B cell (primary cell): Measurements from ENCODE around the gene PPP2R3A. TPM values are rescaled to one million over a fixed set of nuclear protein-coding genes. Genes with fewer than 3 reads are reported as not detected.

Experiments used
- ATAC-seq: fragments of 200-7000 bp; cut with Tn5 transposase; one replicate; pipeline ENCODE4 v1.10.0; 2021; ENCODE audit warnings: low read depth, mild to moderate bottlenecking, moderate number of reproducible peaks, moderate library complexity
- CTCF ChIA-PET: fragments of 350-600 bp; sonication (Branson Sonifier 250); formaldehyde crosslinking; loops from one replicate; lab custom pipeline; 2021; ENCODE audit warnings: antibody characterized with exemption, inconsistent platforms; lab: Charles Lee
- POLR2A ChIA-PET: fragments of 350-600 bp; sonication (Branson Sonifier 250); formaldehyde crosslinking; loops from one replicate; lab custom pipeline; 2021; ENCODE audit warnings: antibody characterized with exemption; lab: Charles Lee
- DNase-seq: peaks from one replicate; pipeline ENCODE4 v3.0.0; 2013
- H2AFZ ChIP-seq: 2 replicates; pipeline ENCODE4 v1.6.1; 2012; ENCODE audit warnings: mild to moderate bottlenecking, low read depth, low read length; ENCODE audit not compliant: insufficient read depth, poor library complexity, severe bottlenecking
- H3K27ac ChIP-seq, 2 donors: 1 replicate in 1 of 2; 2 replicates in 1 of 2; pipeline ENCODE4 v1.5.1; 2012 to 2013; ENCODE audit warnings: low read length in 2 of 2, mild to moderate bottlenecking in 2 of 2, moderate library complexity in 1 of 2
- H3K27me3 ChIP-seq, 4 experiments: fragments of 200-600 bp in 1 of 4; sonication (generic) in 1 of 4; replicated peaks in 1 of 4; 1 replicate in 2 of 4; 2 replicates in 2 of 4; pipeline versions ENCODE4 v1.6.1 to v1.7.0; 2013 to 2016; ENCODE audit warnings: low read length in 3 of 4, mild to moderate bottlenecking in 2 of 4, mixed read lengths in 1 of 4, moderate library complexity in 1 of 4; ENCODE audit not compliant: insufficient read depth in 4 of 4, control insufficient read depth in 3 of 4; ENCODE audit errors: control extremely low read depth in 1 of 4
- H3K36me3 ChIP-seq, 2 experiments: replicated peaks in 1 of 2; 1 replicate in 1 of 2; 2 replicates in 1 of 2; pipeline versions ENCODE4 v1.6.1 to v1.7.1; 2013; ENCODE audit warnings: low read length in 1 of 2; ENCODE audit not compliant: insufficient read depth in 2 of 2, control insufficient read depth in 1 of 2; ENCODE audit errors: control extremely low read depth in 1 of 2, extremely low read depth in 1 of 2
- H3K4me1 ChIP-seq, 2 donors: fragments of 200-600 bp in 1 of 2; sonication (generic) in 1 of 2; 1 replicate in 1 of 2; 2 replicates in 1 of 2; pipeline versions ENCODE4 v1.5.1 to v1.6.1; 2013 to 2017; ENCODE audit warnings: low read length in 2 of 2; ENCODE audit not compliant: control insufficient read depth in 2 of 2, insufficient read depth in 2 of 2
- H3K4me2 ChIP-seq: replicated peaks from 2 replicates; pipeline ENCODE3; 2012; ENCODE audit warnings: mild to moderate bottlenecking, low read depth, low read length; ENCODE audit not compliant: poor library complexity, severe bottlenecking
- H3K4me3 ChIP-seq, 5 experiments: fragments of 200-600 bp in 1 of 5; sonication (generic) in 1 of 5; 1 replicate in 3 of 5; 2 replicates in 2 of 5; pipeline versions ENCODE4 v1.5.1 to v1.7.0; 2011 to 2016; ENCODE audit warnings: low read length in 4 of 5, mild to moderate bottlenecking in 4 of 5, low read depth in 2 of 5, control low read depth in 1 of 5, moderate library complexity in 1 of 5; ENCODE audit not compliant: insufficient read depth in 1 of 5; ENCODE audit errors: control extremely low read depth in 1 of 5, extremely low read depth in 1 of 5
- H3K79me2 ChIP-seq: fragments of 200-600 bp; sonication (generic); one replicate; pipeline ENCODE4 v1.6.0; 2016; ENCODE audit warnings: low read length; ENCODE audit not compliant: control insufficient read depth, insufficient read depth
- H3K9ac ChIP-seq: fragments of 200-600 bp; sonication (generic); 2 replicates; pipeline ENCODE4 v1.6.1; 2017; ENCODE audit warnings: mild to moderate bottlenecking, low read length, moderate library complexity
- H3K9me3 ChIP-seq, 3 donors: one replicate each; pipeline versions ENCODE4 v1.6.1 to v1.7.1; 2013; ENCODE audit warnings: low read length in 2 of 3; ENCODE audit not compliant: control insufficient read depth in 2 of 3, insufficient read depth in 1 of 3; ENCODE audit errors: control extremely low read depth in 1 of 3
- H4K20me1 ChIP-seq: 2 replicates; pipeline ENCODE4 v1.6.0; 2012; ENCODE audit warnings: mild to moderate bottlenecking, low read length; ENCODE audit not compliant: insufficient read depth, control insufficient read depth, poor library complexity, severe bottlenecking
- H3K27ac Mint-ChIP-seq: one replicate; pipeline ENCODE4 v1.8.0; 2021; ENCODE audit warnings: mixed read lengths
- H3K27me3 Mint-ChIP-seq: one replicate; pipeline ENCODE4 v1.8.0; 2021; ENCODE audit warnings: mixed read lengths
- H3K4me1 Mint-ChIP-seq: one replicate; pipeline ENCODE4 v1.8.0; 2021; ENCODE audit warnings: mixed read lengths
- H3K4me3 Mint-ChIP-seq: one replicate; pipeline ENCODE4 v1.8.0; 2021; ENCODE audit warnings: mixed read lengths
- H3K9me3 Mint-ChIP-seq: one replicate; pipeline ENCODE4 v1.8.0; 2022; ENCODE audit warnings: mixed read lengths; ENCODE audit not compliant: insufficient read depth
- CTCF ChIP-seq: fragments of 200-600 bp; IDR thresholded peaks from one replicate; pipeline ENCODE4 v1.8.0; 2022; ENCODE audit warnings: antibody characterized with exemption, mild to moderate bottlenecking
- EZH2 ChIP-seq: IDR thresholded peaks from 2 replicates; pipeline ENCODE4 v1.6.1; 2012; ENCODE audit warnings: borderline replicate concordance, low read depth, mild to moderate bottlenecking, moderate library complexity, low read length; ENCODE audit not compliant: insufficient read depth, poor library complexity, severe bottlenecking
- WGBS: methylation state at CpG from one replicate; pipeline ENCODE4 v1.1.5; 2013; ENCODE audit warnings: missing lambda C conversion rate; ENCODE audit not compliant: insufficient coverage; 5-methylcytosine and 5-hydroxymethylcytosine counted together
- intact Hi-C: fragments of 100-400 bp; cut with micrococcal nuclease; formaldehyde crosslinking; loops from one replicate; pipeline ENCODE4 v1.10.0; 2022
- polyA plus RNA-seq: library from polyadenylated mRNA; depleted of rRNA; stranded (reverse); fragments of >200 nt; gene quantifications from 2 replicates; pipeline ENCODE4 v1.2.3, GENCODE V29; 2012
- total RNA-seq, 2 donors: library from RNA; stranded (reverse); fragments of 120-200 nt in 1 of 2; gene quantifications; 1 replicate in 1 of 2; 2 replicates in 1 of 2; pipeline versions ENCODE4 v1.2.3 to v1.2.4, GENCODE V29; 2013 to 2022

Gene PPP2R3A
- total and polyA plus RNA-seq, 2 donors (not counting 1 experiment from before 2014, with no cell fraction given) = 0.03 to 0.22 TPM

GRCh38 chr3:136192831-136193230 lies 227.3 kb downstream of the PPP2R3A start:
- Histone ChIP-seq H3K79me2 (peaks cover 74% of the 10 kb centered on the region), H3K36me3 (peaks cover 1 to 4% of the 10 kb centered on the region in 2 experiments), H4K20me1 (peaks cover 77% of the 10 kb centered on the region), H3K27me3 (no peaks in the 10 kb centered on the region), H3K4me1 (peaks cover 61 to 64% of the 10 kb centered on the region in 2 donors), H3K4me3 (peak overlapping the region; percentile 65 to 100 (median 86)), H3K27ac (peak overlapping the region; percentile 91 to 99), H2AFZ (no peak overlapping the region), H3K9ac (peak overlapping the region; percentile 89), H3K9me3 (no peaks in the 10 kb centered on the region), H3K4me2 (peak overlapping the region; percentile 82)
- H3K27me3 Mint-ChIP-seq = no peaks in the 10 kb centered on the region
- ChIA-PET POLR2A (no interaction called here), CTCF (interaction anchor here (0.6 kb wide), 1 partner anchor 294 kb away, joined by 3 read pairs; no protein-coding TSS in a partner anchor)
- WGBS = no CpG with 5 or more reads among the region's 2 CpGs
- no peaks in the 10 kb centered on the region for H3K9me3 Mint-ChIP-seq
- H3K4me1 Mint-ChIP-seq = peaks cover 63% of the 10 kb centered on the region
- DNase-seq (no peak), ATAC-seq (no peak)
- TF ChIP-seq EZH2 (no peak), CTCF (no peak)
- intact Hi-C loops = loop anchor here (5.0 to 10.0 kb wide), 2 partner anchors 36 to 1992 kb away; partner anchors contain the start of gene ARMC8
- peak overlapping the region; percentile 7 for H3K27ac Mint-ChIP-seq
- peak overlapping the region; percentile 97 for H3K4me3 Mint-ChIP-seq

GRCh38 chr3:136193278-136194054 lies 227.9 kb downstream of the PPP2R3A start:
- Mint-ChIP-seq H3K4me1 (peaks cover 60% of the 10 kb centered on the region), H3K27me3 (no peaks in the 10 kb centered on the region), H3K9me3 (no peaks in the 10 kb centered on the region), H3K4me3 (peak overlapping the region; percentile 97), H3K27ac (peak overlapping the region; percentile 100)
- CTCF ChIA-PET = interaction anchor here (0.6 to 5.8 kb wide), 6 partner anchors 15 to 820 kb away, joined by 3 to 43 read pairs (median 6); partner anchors contain the start of genes PCCB and STAG1
- DNase-seq (peak; percentile 20), ATAC-seq (no peak)
- Histone ChIP-seq H3K4me2 (peak overlapping the region; percentile 82), H3K4me1 (peaks cover 58 to 61% of the 10 kb centered on the region in 2 donors), H3K27me3 (no peaks in the 10 kb centered on the region), H3K27ac (peak overlapping the region; percentile 91 to 99), H2AFZ (peak overlapping the region; percentile 8), H3K36me3 (peaks cover 1 to 3% of the 10 kb centered on the region in 2 experiments), H3K79me2 (peaks cover 73% of the 10 kb centered on the region), H3K4me3 (peak overlapping the region; percentile 65 to 100 (median 86)), H3K9ac (peak overlapping the region; percentile 89), H4K20me1 (peaks cover 71% of the 10 kb centered on the region), H3K9me3 (no peaks in the 10 kb centered on the region)
- TF ChIP-seq CTCF = no peak
- POLR2A ChIA-PET = interaction anchor here (0.7 to 0.9 kb wide), 3 partner anchors 11 to 559 kb away, joined by 4 to 5 read pairs (median 5); partner anchors contain the start of gene STAG1
- intact Hi-C loops = loop anchor here (5.0 to 10.0 kb wide), 2 partner anchors 36 to 1991 kb away; partner anchors contain the start of gene ARMC8
- WGBS = no CpG with 5 or more reads among the region's 6 CpGs
